D721Med (cell line): Measurements from ENCODE around the gene EEPD1.

Source experiments
- DNase-seq: peaks from one replicate; pipeline ENCODE4 v3.0.0; 2011; ENCODE audit warnings: low spot score; ENCODE audit not compliant: insufficient read length
- FAIRE-seq: peaks from 2 replicates; lab custom pipeline; 2011; peaks lifted over from hg19 to GRCh38; lab: Jason Lieb, UNC
- TF ChIP-seq, protein P1 (sequence below): IDR thresholded peaks from 2 replicates; pipeline ENCODE4 v1.5.1; 2012; ENCODE audit warnings: mild to moderate bottlenecking, control low read depth; ENCODE audit not compliant: insufficient read depth; ENCODE audit errors: missing control alignments

Gene EEPD1

GRCh38 chr7:36204044-36204663 lies 51.1 kb downstream of the EEPD1 start:
- FAIRE-seq (no peak), DNase-seq (no peak)
- TF ChIP-seq, protein P1, sequence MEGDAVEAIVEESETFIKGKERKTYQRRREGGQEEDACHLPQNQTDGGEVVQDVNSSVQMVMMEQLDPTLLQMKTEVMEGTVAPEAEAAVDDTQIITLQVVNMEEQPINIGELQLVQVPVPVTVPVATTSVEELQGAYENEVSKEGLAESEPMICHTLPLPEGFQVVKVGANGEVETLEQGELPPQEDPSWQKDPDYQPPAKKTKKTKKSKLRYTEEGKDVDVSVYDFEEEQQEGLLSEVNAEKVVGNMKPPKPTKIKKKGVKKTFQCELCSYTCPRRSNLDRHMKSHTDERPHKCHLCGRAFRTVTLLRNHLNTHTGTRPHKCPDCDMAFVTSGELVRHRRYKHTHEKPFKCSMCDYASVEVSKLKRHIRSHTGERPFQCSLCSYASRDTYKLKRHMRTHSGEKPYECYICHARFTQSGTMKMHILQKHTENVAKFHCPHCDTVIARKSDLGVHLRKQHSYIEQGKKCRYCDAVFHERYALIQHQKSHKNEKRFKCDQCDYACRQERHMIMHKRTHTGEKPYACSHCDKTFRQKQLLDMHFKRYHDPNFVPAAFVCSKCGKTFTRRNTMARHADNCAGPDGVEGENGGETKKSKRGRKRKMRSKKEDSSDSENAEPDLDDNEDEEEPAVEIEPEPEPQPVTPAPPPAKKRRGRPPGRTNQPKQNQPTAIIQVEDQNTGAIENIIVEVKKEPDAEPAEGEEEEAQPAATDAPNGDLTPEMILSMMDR = no peak

- FAIRE-seq (no peak), DNase-seq (no peak)
- TF ChIP-seq, protein P1 = no peak
These were observed 52.0 kb downstream of the EEPD1 start for GRCh38 chr7:36204929-36205635.

DNA sequence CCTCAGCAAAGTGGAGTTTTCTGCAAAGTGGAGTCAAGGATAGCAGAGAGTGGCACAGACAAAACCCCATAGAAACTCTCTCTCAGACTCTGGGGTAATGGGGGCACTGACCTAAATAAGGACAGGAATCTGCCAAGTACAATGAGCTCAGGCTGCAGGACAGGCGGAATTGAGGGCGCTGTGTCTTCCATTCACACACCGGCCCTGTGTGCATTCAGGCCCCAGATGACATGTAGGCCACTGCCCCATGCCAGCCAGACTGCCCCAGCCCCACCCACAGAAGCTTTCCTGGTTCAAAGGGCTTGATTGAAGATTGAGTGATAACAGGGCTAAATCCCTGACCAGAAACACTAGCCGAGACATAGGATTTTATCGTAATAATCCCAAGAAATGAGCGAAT lies 52.7 kb downstream of the EEPD1 start:
- TF ChIP-seq, protein P1 = no peak
- FAIRE-seq (no peak), DNase-seq (no peak)

GRCh38 chr7:36207451-36208291 lies 54.6 kb downstream of the EEPD1 start:
- DNase-seq (no peak), FAIRE-seq (no peak)
- TF ChIP-seq, protein P1 = no peak

DNA sequence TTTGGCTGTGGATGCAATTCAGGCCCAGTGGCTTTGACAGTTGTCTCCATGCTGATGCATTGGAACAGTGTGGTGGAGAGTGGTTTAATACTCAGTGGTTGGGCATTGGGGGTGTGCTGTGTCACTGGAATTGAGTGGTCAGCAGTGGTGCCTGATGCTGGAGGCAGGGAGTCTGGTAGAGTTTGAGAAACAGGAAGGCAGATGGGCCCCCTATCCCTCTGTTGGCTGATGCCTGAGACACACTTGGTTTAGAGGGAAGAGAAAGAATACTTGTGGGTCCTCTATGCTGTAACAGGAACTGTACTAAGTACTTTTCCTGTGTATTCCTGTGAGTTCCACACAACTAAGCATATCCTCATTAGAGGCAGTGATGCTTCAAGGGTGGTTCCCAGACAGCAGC lies 55.4 kb downstream of the EEPD1 start:
- TF ChIP-seq, protein P1 = no peak
- DNase-seq = no peak
- no peak for FAIRE-seq

- TF ChIP-seq, protein P1 = no peak
- DNase-seq (no peak), FAIRE-seq (no peak)
These were observed 56.2 kb downstream of the EEPD1 start for GRCh38 chr7:36208997-36209813.
